OCI-LY1 (cell line): ENCODE data around the gene HEBP1.

Source experiments
- H2AFZ ChIP-seq: fragments of 200-600 bp; sonication (generic), shearing (Covaris generic); 2 replicates; pipeline ENCODE4 v1.6.0; 2014; ENCODE audit warnings: antibody characterized with exemption, mild to moderate bottlenecking, low read length
- H3F3A ChIP-seq: fragments of 200-600 bp; sonication (generic), shearing (Covaris generic); 2 replicates; pipeline ENCODE4 v1.6.0; 2014; ENCODE audit warnings: mild to moderate bottlenecking, antibody characterized with exemption, low read length, moderate library complexity; ENCODE audit not compliant: insufficient read depth
- H3K27ac ChIP-seq: fragments of 200-600 bp; sonication (generic); 2 replicates; pipeline ENCODE4 v1.5.1; 2014; ENCODE audit warnings: low read length, mixed run types, mild to moderate bottlenecking, low read depth; ENCODE audit not compliant: poor library complexity, severe bottlenecking
- H3K27me3 ChIP-seq: fragments of 200-600 bp; sonication (generic); 2 replicates; pipeline ENCODE4 v1.6.0; 2014; ENCODE audit warnings: antibody characterized with exemption, mild to moderate bottlenecking, low read length, moderate library complexity; ENCODE audit not compliant: insufficient read depth
- H3K36me3 ChIP-seq: fragments of 200-600 bp; sonication (generic); 2 replicates; pipeline ENCODE4 v1.6.1; 2014; ENCODE audit warnings: mild to moderate bottlenecking, antibody characterized with exemption, low read length, moderate library complexity, mixed read lengths; ENCODE audit not compliant: insufficient read depth
- H3K4me1 ChIP-seq: fragments of 200-600 bp; sonication (generic); 2 replicates; pipeline ENCODE4 v1.5.1; 2014; ENCODE audit warnings: mild to moderate bottlenecking, low read length, moderate library complexity; ENCODE audit not compliant: insufficient read depth, severe bottlenecking
- H3K4me2 ChIP-seq: fragments of 200-600 bp; sonication (generic), shearing (Covaris generic); 2 replicates; pipeline ENCODE4 v1.6.1; 2014; ENCODE audit warnings: low read length
- H3K4me3 ChIP-seq: fragments of 200-600 bp; sonication (generic); 2 replicates; pipeline ENCODE4 v1.5.1; 2014; ENCODE audit warnings: low read length, low read depth, mild to moderate bottlenecking, mixed read lengths; ENCODE audit not compliant: poor library complexity, severe bottlenecking
- H3K79me2 ChIP-seq: fragments of 200-600 bp; shearing (Covaris generic); 2 replicates; pipeline ENCODE4 v1.6.1; 2016; ENCODE audit warnings: mixed run types, low read length, mixed read lengths; ENCODE audit not compliant: insufficient read depth
- H3K9ac ChIP-seq: fragments of 200-600 bp; sonication (generic), shearing (Covaris generic); 2 replicates; pipeline ENCODE4 v1.6.1; 2014; ENCODE audit warnings: mild to moderate bottlenecking, low read length, mixed read lengths
- H3K9me2 ChIP-seq: fragments of 200-600 bp; sonication (generic), shearing (Covaris generic); 2 replicates; pipeline ENCODE4 v1.6.1; 2014; ENCODE audit warnings: low read depth, mild to moderate bottlenecking, low read length, mixed read lengths
- H3K9me3 ChIP-seq: fragments of 200-600 bp; shearing (Covaris generic); 2 replicates; pipeline ENCODE4 v1.6.1; 2014; ENCODE audit warnings: low read length, mixed read lengths
- H4K20me1 ChIP-seq: fragments of 200-600 bp; sonication (generic), shearing (Covaris generic); 2 replicates; pipeline ENCODE4 v1.6.0; 2016; ENCODE audit warnings: mild to moderate bottlenecking, low read length; ENCODE audit not compliant: insufficient read depth
- CTCF ChIP-seq: fragments of 200-600 bp; sonication (generic), shearing (Covaris generic); IDR thresholded peaks from 2 replicates; pipeline ENCODE4 v1.5.1; 2017; ENCODE audit warnings: mild to moderate bottlenecking, antibody characterized with exemption, low read length, moderate library complexity, mixed read lengths
- EZH2 ChIP-seq: fragments of 200-600 bp; sonication (generic), shearing (Covaris generic); IDR thresholded peaks from 2 replicates; pipeline ENCODE4 v1.8.0; 2017; ENCODE audit warnings: borderline replicate concordance, mixed run types, mild to moderate bottlenecking, antibody characterized with exemption, low read length, moderate library complexity, mixed read lengths

The HEBP1 gene

GRCh38 chr12:12985817-12986408, 14.2 kb downstream of the HEBP1 start:
- H3K36me3 ChIP-seq = no peaks in the 10 kb centered on the region
- no peaks in the 10 kb centered on the region for H3K27me3 ChIP-seq
- H3K4me2 ChIP-seq = no peak overlapping the region
- no peak overlapping the region for H3K4me3 ChIP-seq
- no peak overlapping the region for H2AFZ ChIP-seq
- H3K4me1 ChIP-seq = no peaks in the 10 kb centered on the region
- no peak overlapping the region for H3K27ac ChIP-seq
- H3K9me2 ChIP-seq = no peaks in the 10 kb centered on the region
- no peaks in the 10 kb centered on the region for H3K9me3 ChIP-seq
- no peaks in the 10 kb centered on the region for H3K79me2 ChIP-seq
- no peaks in the 10 kb centered on the region for H3F3A ChIP-seq
- no peak overlapping the region for H3K9ac ChIP-seq
- TF ChIP-seq CTCF (peak; percentile 58), EZH2 (no peak)
- no peaks in the 10 kb centered on the region for H4K20me1 ChIP-seq

GRCh38 chr12:12984149-12984548, 15.9 kb downstream of the HEBP1 start:
- no peak overlapping the region for H3K27ac ChIP-seq
- no peak overlapping the region for H3K4me2 ChIP-seq
- no peak overlapping the region for H3K9ac ChIP-seq
- H3K27me3 ChIP-seq = no peaks in the 10 kb centered on the region
- no peaks in the 10 kb centered on the region for H3K9me2 ChIP-seq
- TF ChIP-seq CTCF (no peak), EZH2 (no peak)
- H4K20me1 ChIP-seq = no peaks in the 10 kb centered on the region
- H3K9me3 ChIP-seq = no peaks in the 10 kb centered on the region
- no peak overlapping the region for H3K4me3 ChIP-seq
- H2AFZ ChIP-seq = no peak overlapping the region
- H3K4me1 ChIP-seq = no peaks in the 10 kb centered on the region
- H3K79me2 ChIP-seq = no peaks in the 10 kb centered on the region
- no peaks in the 10 kb centered on the region for H3F3A ChIP-seq
- H3K36me3 ChIP-seq = no peaks in the 10 kb centered on the region

- H3K36me3 ChIP-seq = no peaks in the 10 kb centered on the region
- no peaks in the 10 kb centered on the region for H3K27me3 ChIP-seq
- no peaks in the 10 kb centered on the region for H3F3A ChIP-seq
- TF ChIP-seq EZH2 (no peak), CTCF (peak; percentile 30; the same call in 1 of the 2 replicates)
- no peak overlapping the region for H3K4me2 ChIP-seq
- H3K4me3 ChIP-seq = no peak overlapping the region
- no peaks in the 10 kb centered on the region for H3K4me1 ChIP-seq
- no peak overlapping the region for H3K9ac ChIP-seq
- H3K9me2 ChIP-seq = no peaks in the 10 kb centered on the region
- H3K79me2 ChIP-seq = no peaks in the 10 kb centered on the region
- no peaks in the 10 kb centered on the region for H4K20me1 ChIP-seq
- H2AFZ ChIP-seq = no peak overlapping the region
- H3K27ac ChIP-seq = no peak overlapping the region
- H3K9me3 ChIP-seq = no peaks in the 10 kb centered on the region
Measured at GRCh38 chr12:12983420-12984035, 16.5 kb downstream of the HEBP1 start.
